HepG2 (cell line): ENCODE data around the gene ANXA7. TPM values are rescaled to one million over a fixed set of nuclear protein-coding genes. Genes with fewer than 3 reads are reported as not detected.

Experiments used
- ATAC-seq: fragments of 200-7000 bp; cut with Tn5 transposase; 3 replicates; pipeline ENCODE4 v1.9.1; 2020; ENCODE audit warnings: mild to moderate bottlenecking, moderate library complexity
- BruUV-seq: library from RNA; stranded (reverse); fragments of 400-500 nt; replicated peaks from 2 replicates; lab custom pipeline; 2021; lab: Mats Ljungman, UMichigan
- CTCF ChIA-PET: fragments of 300-600 bp; formaldehyde crosslinking; extraction: SDS; loops from one replicate; lab custom pipeline; 2021; ENCODE audit warnings: low total read pairs, inconsistent platforms, low intra/inter-chr PET ratio; lab: Yijun Ruan, JAX
- POLR2A ChIA-PET: fragments of 350-600 bp; sonication (Branson Sonifier 250); formaldehyde crosslinking; loops from one replicate; lab custom pipeline; 2020; ENCODE audit warnings: antibody characterized with exemption, inconsistent platforms; lab: Yijun Ruan, JAX
- DNase-seq: peaks from one replicate; pipeline ENCODE4 v3.0.0-alpha.2; 2015; ENCODE audit warnings: low spot score
- FAIRE-seq: peaks from 3 replicates; lab custom pipeline; 2011; peaks lifted over from hg19 to GRCh38; lab: Jason Lieb, UNC
- H2AFZ ChIP-seq: one replicate; pipeline ENCODE4 v1.6.1; 2011; ENCODE audit warnings: low read length, inconsistent platforms
- H3K27ac ChIP-seq: fragments of 300-600 bp; 3 replicates; pipeline ENCODE4 v1.8.0; 2011; ENCODE audit warnings: mixed run types, mild to moderate bottlenecking, mixed read lengths, low read length, inconsistent platforms; ENCODE audit not compliant: insufficient read depth; ENCODE audit errors: extremely low read length
- H3K27me3 ChIP-seq, 2 experiments: fragments of 200-600 bp in 1 of 2; 2 replicates in 1 of 2; 3 replicates in 1 of 2; pipeline versions ENCODE4 v1.6.0 to v1.8.0; 2011; ENCODE audit warnings: low read length in 2 of 2, mild to moderate bottlenecking in 2 of 2, moderate library complexity in 2 of 2, inconsistent platforms in 1 of 2; ENCODE audit not compliant: insufficient read depth in 2 of 2, control insufficient read depth in 1 of 2
- H3K36me3 ChIP-seq, 2 experiments: fragments of 200-600 bp in 1 of 2; replicated peaks in 1 of 2; 2 replicates in 1 of 2; 3 replicates in 1 of 2; pipeline versions ENCODE4 v1.5.1 to v1.8.0; 2011; ENCODE audit warnings: low read length in 2 of 2, inconsistent platforms in 1 of 2; ENCODE audit not compliant: insufficient read depth in 2 of 2, control insufficient read depth in 1 of 2
- H3K4me1 ChIP-seq: 2 replicates; pipeline ENCODE4 v1.5.1; 2012; ENCODE audit warnings: low read length, inconsistent platforms; ENCODE audit not compliant: insufficient read depth
- H3K4me2 ChIP-seq: 2 replicates; pipeline ENCODE4 v1.6.0; 2011; ENCODE audit warnings: low read depth, low read length, inconsistent platforms
- H3K4me3 ChIP-seq, 3 experiments: fragments of 200-600 bp in 1 of 3; sonication (generic), shearing (Covaris generic) in 1 of 3; replicated peaks in 1 of 3; 2 replicates each; pipeline ENCODE4 v1.5.1; 2011 to 2016; ENCODE audit warnings: low read length in 3 of 3, inconsistent platforms in 2 of 3, low read depth in 2 of 3, mild to moderate bottlenecking in 2 of 3, control low read depth in 1 of 3, mixed read lengths in 1 of 3; ENCODE audit not compliant: insufficient read depth in 1 of 3
- H3K79me2 ChIP-seq: one replicate; pipeline ENCODE4 v1.6.1; 2011; ENCODE audit warnings: low read length, inconsistent platforms; ENCODE audit not compliant: insufficient read depth
- H3K9ac ChIP-seq: 2 replicates; pipeline ENCODE4 v1.6.0; 2011; ENCODE audit warnings: mild to moderate bottlenecking, low read depth, low read length, inconsistent platforms; ENCODE audit not compliant: insufficient read depth
- H3K9me3 ChIP-seq: 2 replicates; pipeline ENCODE4 v1.5.1; 2012; ENCODE audit warnings: mild to moderate bottlenecking, low read length
- H4K20me1 ChIP-seq: 2 replicates; pipeline ENCODE4 v1.6.0; 2011; ENCODE audit warnings: inconsistent platforms, mild to moderate bottlenecking, low read length, moderate library complexity; ENCODE audit not compliant: insufficient read depth
- IRF2 ChIP-seq: IDR thresholded peaks from 2 replicates; pipeline ENCODE4 v1.6.1; 2018; ENCODE audit warnings: missing genetic modification reagents, missing compliant biosample characterization
- KMT2B ChIP-seq: IDR thresholded peaks from 2 replicates; pipeline ENCODE4 v1.6.1; 2016; ENCODE audit warnings: missing genetic modification reagents, missing compliant biosample characterization
- MAFF ChIP-seq: IDR thresholded peaks from 2 replicates; pipeline ENCODE4 v1.6.1; 2011; ENCODE audit warnings: low read depth, low read length, improper control_type of control experiment
- MXI1 ChIP-seq: IDR thresholded peaks from 3 replicates; pipeline ENCODE4 v1.6.1; 2012; ENCODE audit warnings: low read depth, low read length, inconsistent platforms, borderline replicate concordance
- NFE2L1 ChIP-seq: sonication (generic); formaldehyde crosslinking; IDR thresholded peaks from 2 replicates; pipeline ENCODE4 v1.4.0; 2020; ENCODE audit warnings: missing genetic modification reagents, mild to moderate bottlenecking, borderline replicate concordance
- TSC22D2 ChIP-seq: sonication (generic); formaldehyde crosslinking; IDR thresholded peaks from 2 replicates; pipeline ENCODE4 v1.5.1; 2020; ENCODE audit warnings: missing genetic modification reagents, mild to moderate bottlenecking, borderline replicate concordance
- ZNF232 ChIP-seq: sonication (generic); formaldehyde crosslinking; IDR thresholded peaks from 2 replicates; pipeline ENCODE4 v1.4.0; 2020; ENCODE audit warnings: missing genetic modification reagents, borderline replicate concordance
- ZSCAN30 ChIP-seq: sonication (generic); formaldehyde crosslinking; IDR thresholded peaks from 2 replicates; pipeline ENCODE4 v1.5.0; 2020; ENCODE audit warnings: mild to moderate bottlenecking, missing genetic modification reagents
- WGBS: methylation state at CpG from one replicate; pipeline ENCODE4 v1.1.6; 2017; ENCODE audit warnings: low lambda C conversion rate; 5-methylcytosine and 5-hydroxymethylcytosine counted together
- in situ Hi-C: cut with HindIII; loops from 2 replicates; pipeline ENCODE4 v1.10.0; 2017; ENCODE audit warnings: low pct_unique_long_range_greater_than_20kb; ENCODE audit not compliant: extremely low pct_ligation_motif_present
- intact Hi-C: fragments of 100-400 bp; cut with micrococcal nuclease; formaldehyde crosslinking; loops from one replicate; pipeline ENCODE4 v1.10.0; 2022; ENCODE audit not compliant: unreplicated experiment
- polyA plus RNA-seq, 8 experiments: library from polyadenylated mRNA; depleted of rRNA in 3 of 8; stranded (reverse) in 7 of 8; unstranded in 1 of 8; fragments of >200 nt; fragmentation: Illumina TruSeq in 4 of 8; extraction: Trizol in 4 of 8; gene quantifications; 2 replicates each; pipeline versions ENCODE4 v1.2.1 to v1.2.3, GENCODE V29; 2011 to 2016; ENCODE audit warnings: low read depth in 4 of 8, missing spikeins in 1 of 8, mixed read lengths in 1 of 8; ENCODE audit not compliant: insufficient read depth in 1 of 8
- total RNA-seq, 5 experiments: library from RNA; depleted of rRNA; stranded (reverse); fragments of >200 nt; fragmentation: Illumina TruSeq; extraction: Trizol; gene quantifications; 2 replicates each; pipeline ENCODE4 v1.2.3, GENCODE V29; 2016; ENCODE audit warnings: low read depth in 1 of 5
- TF ChIP-seq, protein P1 (sequence below): sonication (generic); formaldehyde crosslinking; IDR thresholded peaks from 2 replicates; pipeline ENCODE4 v1.8.0; 2022; ENCODE audit warnings: missing genetic modification reagents, low read depth, mild to moderate bottlenecking, borderline replicate concordance
- TF ChIP-seq, protein P2 (sequence below): sonication (generic); formaldehyde crosslinking; IDR thresholded peaks from 2 replicates; pipeline ENCODE4 v1.5.0; 2020; ENCODE audit warnings: mild to moderate bottlenecking, missing genetic modification reagents, borderline replicate concordance

ANXA7 gene
- total and polyA plus RNA-seq, 2 of the 13 experiments (the other 11 are each of a cell fraction or from before 2014, with no cell fraction given), result 54.8 to 89.0 TPM

DNA sequence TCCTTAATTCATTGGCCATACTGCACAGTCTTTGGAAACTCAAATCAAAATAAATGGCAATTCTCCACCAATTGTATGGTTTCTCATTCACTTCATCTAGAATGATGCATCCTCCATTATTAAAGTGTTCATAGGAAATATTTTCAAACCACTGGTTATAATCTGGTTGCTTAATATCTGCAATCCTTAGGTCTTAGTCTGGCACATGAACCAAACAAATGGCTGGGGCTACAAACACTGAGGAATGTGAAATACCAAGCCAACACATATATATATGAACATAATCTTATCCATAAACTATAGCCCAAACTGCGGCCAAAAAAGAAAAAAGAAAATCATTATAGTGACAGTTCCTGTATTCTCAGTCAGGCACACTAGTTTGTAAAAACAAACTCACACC, 25.2 kb upstream of the ANXA7 start:
- H3K9ac ChIP-seq, result no peak overlapping the region
- in situ Hi-C loops, result no loop called here
- no peaks in the 10 kb centered on the region for H3K79me2 ChIP-seq
- no peak for DNase-seq
- no peak overlapping the region for H3K27ac ChIP-seq
- WGBS, result 100% methylated on average over 1 of the region's 1 CpG
- ChIA-PET CTCF (no interaction called here), POLR2A (no interaction called here)
- no peak overlapping the region for H2AFZ ChIP-seq
- no peaks in the 10 kb centered on the region for H4K20me1 ChIP-seq
- H3K27me3 ChIP-seq, result no peaks in the 10 kb centered on the region
- no TSS peak for BruUV-seq
- no peak for ATAC-seq
- no peak for FAIRE-seq
- no peak overlapping the region for H3K4me2 ChIP-seq
- no peak overlapping the region for H3K4me3 ChIP-seq
- peaks cover 2% of the 10 kb centered on the region for H3K4me1 ChIP-seq
- peaks cover 5 to 15% of the 10 kb centered on the region in 2 experiments for H3K36me3 ChIP-seq
- intact Hi-C loops, result no loop called here
- H3K9me3 ChIP-seq, result no peaks in the 10 kb centered on the region
- TF ChIP-seq ZSCAN30 (CRISPR knock-in tag) (no peak), MAFF (no peak), TSC22D2 (CRISPR knock-in tag) (no peak), IRF2 (CRISPR knock-in tag) (no peak), NFE2L1 (CRISPR knock-in tag) (no peak), MXI1 (no peak), ZNF232 (CRISPR knock-in tag) (no peak), KMT2B (CRISPR knock-in tag) (no peak)
- TF ChIP-seq, protein P1, sequence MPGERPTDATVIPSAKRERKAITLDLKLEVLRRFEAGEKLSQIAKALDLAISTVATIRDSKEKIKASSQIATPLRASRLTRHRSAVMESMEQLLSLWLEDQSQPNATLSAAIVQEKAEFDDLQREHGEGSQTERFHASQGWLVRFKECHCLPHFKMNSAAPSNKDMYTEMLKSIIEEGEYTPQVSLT, result no peak
- TF ChIP-seq, protein P2, sequence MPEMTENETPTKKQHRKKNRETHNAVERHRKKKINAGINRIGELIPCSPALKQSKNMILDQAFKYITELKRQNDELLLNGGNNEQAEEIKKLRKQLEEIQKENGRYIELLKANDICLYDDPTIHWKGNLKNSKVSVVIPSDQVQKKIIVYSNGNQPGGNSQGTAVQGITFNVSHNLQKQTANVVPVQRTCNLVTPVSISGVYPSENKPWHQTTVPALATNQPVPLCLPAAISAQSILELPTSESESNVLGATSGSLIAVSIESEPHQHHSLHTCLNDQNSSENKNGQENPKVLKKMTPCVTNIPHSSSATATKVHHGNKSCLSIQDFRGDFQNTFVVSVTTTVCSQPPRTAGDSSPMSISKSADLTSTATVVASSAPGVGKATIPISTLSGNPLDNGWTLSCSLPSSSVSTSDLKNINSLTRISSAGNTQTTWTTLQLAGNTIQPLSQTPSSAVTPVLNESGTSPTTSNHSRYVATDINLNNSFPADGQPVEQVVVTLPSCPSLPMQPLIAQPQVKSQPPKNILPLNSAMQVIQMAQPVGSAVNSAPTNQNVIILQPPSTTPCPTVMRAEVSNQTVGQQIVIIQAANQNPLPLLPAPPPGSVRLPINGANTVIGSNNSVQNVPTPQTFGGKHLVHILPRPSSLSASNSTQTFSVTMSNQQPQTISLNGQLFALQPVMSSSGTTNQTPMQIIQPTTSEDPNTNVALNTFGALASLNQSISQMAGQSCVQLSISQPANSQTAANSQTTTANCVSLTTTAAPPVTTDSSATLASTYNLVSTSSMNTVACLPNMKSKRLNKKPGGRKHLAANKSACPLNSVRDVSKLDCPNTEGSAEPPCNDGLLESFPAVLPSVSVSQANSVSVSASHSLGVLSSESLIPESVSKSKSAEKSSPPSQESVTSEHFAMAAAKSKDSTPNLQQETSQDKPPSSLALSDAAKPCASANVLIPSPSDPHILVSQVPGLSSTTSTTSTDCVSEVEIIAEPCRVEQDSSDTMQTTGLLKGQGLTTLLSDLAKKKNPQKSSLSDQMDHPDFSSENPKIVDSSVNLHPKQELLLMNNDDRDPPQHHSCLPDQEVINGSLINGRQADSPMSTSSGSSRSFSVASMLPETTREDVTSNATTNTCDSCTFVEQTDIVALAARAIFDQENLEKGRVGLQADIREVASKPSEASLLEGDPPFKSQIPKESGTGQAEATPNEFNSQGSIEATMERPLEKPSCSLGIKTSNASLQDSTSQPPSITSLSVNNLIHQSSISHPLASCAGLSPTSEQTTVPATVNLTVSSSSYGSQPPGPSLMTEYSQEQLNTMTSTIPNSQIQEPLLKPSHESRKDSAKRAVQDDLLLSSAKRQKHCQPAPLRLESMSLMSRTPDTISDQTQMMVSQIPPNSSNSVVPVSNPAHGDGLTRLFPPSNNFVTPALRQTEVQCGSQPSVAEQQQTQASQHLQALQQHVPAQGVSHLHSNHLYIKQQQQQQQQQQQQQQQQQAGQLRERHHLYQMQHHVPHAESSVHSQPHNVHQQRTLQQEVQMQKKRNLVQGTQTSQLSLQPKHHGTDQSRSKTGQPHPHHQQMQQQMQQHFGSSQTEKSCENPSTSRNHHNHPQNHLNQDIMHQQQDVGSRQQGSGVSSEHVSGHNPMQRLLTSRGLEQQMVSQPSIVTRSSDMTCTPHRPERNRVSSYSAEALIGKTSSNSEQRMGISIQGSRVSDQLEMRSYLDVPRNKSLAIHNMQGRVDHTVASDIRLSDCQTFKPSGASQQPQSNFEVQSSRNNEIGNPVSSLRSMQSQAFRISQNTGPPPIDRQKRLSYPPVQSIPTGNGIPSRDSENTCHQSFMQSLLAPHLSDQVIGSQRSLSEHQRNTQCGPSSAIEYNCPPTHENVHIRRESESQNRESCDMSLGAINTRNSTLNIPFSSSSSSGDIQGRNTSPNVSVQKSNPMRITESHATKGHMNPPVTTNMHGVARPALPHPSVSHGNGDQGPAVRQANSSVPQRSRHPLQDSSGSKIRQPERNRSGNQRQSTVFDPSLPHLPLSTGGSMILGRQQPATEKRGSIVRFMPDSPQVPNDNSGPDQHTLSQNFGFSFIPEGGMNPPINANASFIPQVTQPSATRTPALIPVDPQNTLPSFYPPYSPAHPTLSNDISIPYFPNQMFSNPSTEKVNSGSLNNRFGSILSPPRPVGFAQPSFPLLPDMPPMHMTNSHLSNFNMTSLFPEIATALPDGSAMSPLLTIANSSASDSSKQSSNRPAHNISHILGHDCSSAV, result no peak
